HG03565 (cell line): Measurements from ENCODE around the gene PPARD.
"Not testable (repeated sequence)": the region's sequence is repeated elsewhere in the genome, so short reads cannot be mapped to it uniquely, and the experiment has no call there.

Experiments used
- ATAC-seq: cut with Tn5 transposase; IDR thresholded peaks from one replicate; pipeline ENCODE4 v1.9.1; 2021; ENCODE audit warnings: mild to moderate bottlenecking, moderate library complexity; ENCODE audit not compliant: unreplicated experiment

Gene PPARD

GRCh38 chr6:35312076-35312800 is 30.1 kb upstream of the PPARD start:
- ATAC-seq = no peak

GRCh38 chr6:35312807-35313206 is 29.6 kb upstream of the PPARD start:
- ATAC-seq = no peak

GRCh38 chr6:35317483-35318195 is 24.7 kb upstream of the PPARD start:
- no peak for ATAC-seq

GRCh38 chr6:35318196-35319171 is 23.9 kb upstream of the PPARD start:
- no peak for ATAC-seq

GRCh38 chr6:35319346-35320030 is 22.9 kb upstream of the PPARD start:
- no peak for ATAC-seq

GRCh38 chr6:35320031-35320410 is 22.3 kb upstream of the PPARD start:
- no peak for ATAC-seq

GRCh38 chr6:35321091-35321490 is 21.3 kb upstream of the PPARD start:
- ATAC-seq = no peak

- peak; percentile 45 for ATAC-seq
Observed at GRCh38 chr6:35327349-35328027, 14.9 kb upstream of the PPARD start.

- ATAC-seq = no peak
Observed at GRCh38 chr6:35328108-35328723, 14.1 kb upstream of the PPARD start.

GRCh38 chr6:35328965-35329364 is 13.4 kb upstream of the PPARD start:
- not testable (repeated sequence) for ATAC-seq

- ATAC-seq = no peak
Observed at GRCh38 chr6:35330541-35331119, 11.7 kb upstream of the PPARD start.

GRCh38 chr6:35332074-35332887 is 10.1 kb upstream of the PPARD start:
- ATAC-seq = not testable (repeated sequence)

- no peak for ATAC-seq
Observed at GRCh38 chr6:35341557-35341956, 801 bp upstream of the PPARD start.

GRCh38 chr6:35343092-35343834 is 905 bp downstream of the PPARD start:
- no peak for ATAC-seq

- no peak for ATAC-seq
Observed at GRCh38 chr6:35343835-35344550, 1.6 kb downstream of the PPARD start.

- no peak for ATAC-seq
Observed at GRCh38 chr6:35351422-35351821, 9.1 kb downstream of the PPARD start.

- no peak for ATAC-seq
Observed at GRCh38 chr6:35352735-35353134, 10.4 kb downstream of the PPARD start.
